ENCODE measurements around the gene PVALB.

Gene PVALB

GRCh38 chr22:36814801-36815200 is 2.0 kb downstream of the PVALB start:
- H3K36me3 Mint-ChIP-seq: no peaks in the 10 kb centered on the region

GRCh38 chr22:36811094-36811800 is 5.6 kb downstream of the PVALB start:
- Mint-ChIP-seq H3K4me1 (no peaks in the 10 kb centered on the region), H3K27me3 (peaks cover 22% of the 10 kb centered on the region), H3K9me3 (no peaks in the 10 kb centered on the region), H3K36me3 (no peaks in the 10 kb centered on the region), H3K27ac (no peak overlapping the region), H3K4me3 (no peak overlapping the region)
- ATAC-seq (ENCODE audit: low read depth) (no peak), DNase-seq (ENCODE audit: low spot score in 2 of 2) (no peak)

More at GRCh38 chr22:36814801-36815200, 2.0 kb downstream of the PVALB start:
- no peaks in the 10 kb centered on the region for H3K9me3 Mint-ChIP-seq
- no peak overlapping the region for H3K4me3 Mint-ChIP-seq
- DNase-seq (ENCODE audit: low spot score in 2 of 2) (no peak), ATAC-seq (ENCODE audit: low read depth) (no peak)
- H3K27ac Mint-ChIP-seq: no peak overlapping the region
- peaks cover 5% of the 10 kb centered on the region for H3K4me1 Mint-ChIP-seq
- H3K27me3 Mint-ChIP-seq: peaks cover 33% of the 10 kb centered on the region

GRCh38 chr22:36809351-36809750 is 7.5 kb downstream of the PVALB start:
- Mint-ChIP-seq H3K27ac (no peak overlapping the region), H3K4me3 (no peak overlapping the region), H3K36me3 (no peaks in the 10 kb centered on the region), H3K9me3 (no peaks in the 10 kb centered on the region), H3K4me1 (no peaks in the 10 kb centered on the region), H3K27me3 (peaks cover 18% of the 10 kb centered on the region)
- ATAC-seq (ENCODE audit: low read depth) (no peak), DNase-seq (ENCODE audit: low spot score in 2 of 2) (no peak)

- H3K27me3 Mint-ChIP-seq: peaks cover 15% of the 10 kb centered on the region
- H3K36me3 Mint-ChIP-seq: no peaks in the 10 kb centered on the region
- no peaks in the 10 kb centered on the region for H3K4me1 Mint-ChIP-seq
- no peak overlapping the region for H3K4me3 Mint-ChIP-seq
- no peaks in the 10 kb centered on the region for H3K9me3 Mint-ChIP-seq
- no peak for ATAC-seq (ENCODE audit: low read depth)
- no peak for DNase-seq (ENCODE audit: low spot score in 2 of 2)
- no peak overlapping the region for H3K27ac Mint-ChIP-seq
Measured at GRCh38 chr22:36808721-36809344, 8.0 kb downstream of the PVALB start.

GRCh38 chr22:36807627-36808026 is 9.2 kb downstream of the PVALB start:
- Mint-ChIP-seq H3K4me1 (no peaks in the 10 kb centered on the region), H3K27me3 (peaks cover 10% of the 10 kb centered on the region), H3K4me3 (no peak overlapping the region), H3K27ac (no peak overlapping the region), H3K9me3 (no peaks in the 10 kb centered on the region), H3K36me3 (no peaks in the 10 kb centered on the region)
- ATAC-seq (ENCODE audit: low read depth) (no peak), DNase-seq (ENCODE audit: low spot score in 2 of 2) (no peak)

GRCh38 chr22:36806835-36807234 is 10.0 kb downstream of the PVALB start:
- no peak for DNase-seq (ENCODE audit: low spot score in 2 of 2)
- no peak for ATAC-seq (ENCODE audit: low read depth)
- no peaks in the 10 kb centered on the region for H3K36me3 Mint-ChIP-seq
- no peaks in the 10 kb centered on the region for H3K4me1 Mint-ChIP-seq
- H3K9me3 Mint-ChIP-seq: no peaks in the 10 kb centered on the region
- H3K4me3 Mint-ChIP-seq: no peak overlapping the region
- no peak overlapping the region for H3K27ac Mint-ChIP-seq
- H3K27me3 Mint-ChIP-seq: peaks cover 13% of the 10 kb centered on the region

GRCh38 chr22:36803358-36803757 is 13.5 kb downstream of the PVALB start:
- H3K9me3 Mint-ChIP-seq: no peaks in the 10 kb centered on the region
- DNase-seq (ENCODE audit: low spot score in 2 of 2): no peak
- ATAC-seq (ENCODE audit: low read depth): no peak

GRCh38 chr22:36798674-36799066 is 18.2 kb downstream of the PVALB start:
- Mint-ChIP-seq H3K27me3 (peaks cover 20% of the 10 kb centered on the region), H3K9me3 (no peaks in the 10 kb centered on the region), H3K4me3 (peak overlapping the region; percentile 24), H3K4me1 (peaks cover 10% of the 10 kb centered on the region), H3K27ac (no peak overlapping the region), H3K36me3 (no peaks in the 10 kb centered on the region)
- no peak for DNase-seq (ENCODE audit: low spot score in 2 of 2)
- no peak for ATAC-seq (ENCODE audit: low read depth)

More at GRCh38 chr22:36803358-36803757, 13.5 kb downstream of the PVALB start:
- Mint-ChIP-seq H3K4me1 (no peaks in the 10 kb centered on the region), H3K36me3 (no peaks in the 10 kb centered on the region), H3K4me3 (no peak overlapping the region), H3K27me3 (peaks cover 19% of the 10 kb centered on the region), H3K27ac (no peak overlapping the region)

GRCh38 chr22:36797911-36798673 is 18.7 kb downstream of the PVALB start:
- ATAC-seq (ENCODE audit: low read depth) (peak; percentile 98), DNase-seq (ENCODE audit: low spot score in 2 of 2) (peak in 1 of 2 donors; percentile 8)
- H3K27me3 Mint-ChIP-seq: peaks cover 18% of the 10 kb centered on the region
- peaks cover 10% of the 10 kb centered on the region for H3K4me1 Mint-ChIP-seq
- peak overlapping the region; percentile 27 for H3K4me3 Mint-ChIP-seq
- no peak overlapping the region for H3K27ac Mint-ChIP-seq
- no peaks in the 10 kb centered on the region for H3K36me3 Mint-ChIP-seq
- H3K9me3 Mint-ChIP-seq: no peaks in the 10 kb centered on the region

- H3K27me3 Mint-ChIP-seq: peaks cover 14% of the 10 kb centered on the region
- no peak for ATAC-seq (ENCODE audit: low read depth)
- peaks cover 10% of the 10 kb centered on the region for H3K4me1 Mint-ChIP-seq
- no peaks in the 10 kb centered on the region for H3K36me3 Mint-ChIP-seq
- no peaks in the 10 kb centered on the region for H3K9me3 Mint-ChIP-seq
- no peak for DNase-seq (ENCODE audit: low spot score in 2 of 2)
- H3K27ac Mint-ChIP-seq: no peak overlapping the region
- no peak overlapping the region for H3K4me3 Mint-ChIP-seq
Measured at GRCh38 chr22:36797374-36797773, 19.5 kb downstream of the PVALB start.

- Mint-ChIP-seq H3K27me3 (peaks cover 11% of the 10 kb centered on the region), H3K4me3 (no peak overlapping the region), H3K27ac (no peak overlapping the region), H3K36me3 (no peaks in the 10 kb centered on the region), H3K9me3 (no peaks in the 10 kb centered on the region), H3K4me1 (peaks cover 10% of the 10 kb centered on the region)
- ATAC-seq (ENCODE audit: low read depth) (no peak), DNase-seq (ENCODE audit: low spot score in 2 of 2) (no peak)
Measured at GRCh38 chr22:36796552-36797175, 20.2 kb downstream of the PVALB start.

- H3K4me1 Mint-ChIP-seq: peaks cover 11% of the 10 kb centered on the region
- H3K27me3 Mint-ChIP-seq: peaks cover 8% of the 10 kb centered on the region
- no peak for ATAC-seq (ENCODE audit: low read depth)
- no peak overlapping the region for H3K4me3 Mint-ChIP-seq
- no peaks in the 10 kb centered on the region for H3K9me3 Mint-ChIP-seq
- no peak for DNase-seq (ENCODE audit: low spot score in 2 of 2)
- H3K36me3 Mint-ChIP-seq: no peaks in the 10 kb centered on the region
- no peak overlapping the region for H3K27ac Mint-ChIP-seq
Measured at GRCh38 chr22:36795633-36796032, 21.2 kb downstream of the PVALB start.

- H3K36me3 Mint-ChIP-seq: no peaks in the 10 kb centered on the region
- no peak for DNase-seq (ENCODE audit: low spot score in 2 of 2)
- H3K9me3 Mint-ChIP-seq: no peaks in the 10 kb centered on the region
- ATAC-seq (ENCODE audit: low read depth): peak; percentile 46
- peaks cover 3% of the 10 kb centered on the region for H3K4me1 Mint-ChIP-seq
- H3K27me3 Mint-ChIP-seq: peaks cover 7% of the 10 kb centered on the region
- H3K4me3 Mint-ChIP-seq: no peak overlapping the region
- no peak overlapping the region for H3K27ac Mint-ChIP-seq
Measured at GRCh38 chr22:36790648-36791047, 26.2 kb downstream of the PVALB start.

Measured in memory B cell (primary cell).